Measurements from ENCODE around the gene NUDT4B.
"Not testable (repeated sequence)": the region's sequence is repeated elsewhere in the genome, so short reads cannot be mapped to it uniquely, and the experiment has no call there.

- not testable (repeated sequence) for TF ChIP-seq SP1, ARNT (IDR thresholded peaks at IDR 0.05)
These were observed 49.2 kb upstream of the NUDT4B start for GRCh38 chr1:148699357-148699756.

Measured in HEK293T (cell line).